HG03457 (cell line): Measurements from ENCODE around the gene CIRBP.
"Not testable (repeated sequence)": the region's sequence is repeated elsewhere in the genome, so short reads cannot be mapped to it uniquely, and the experiment has no call there.

ENCODE experiments used
- ATAC-seq: cut with Tn5 transposase; IDR thresholded peaks from one replicate; pipeline ENCODE4 v1.9.1; 2021; ENCODE audit warnings: moderate number of reproducible peaks; ENCODE audit not compliant: unreplicated experiment

CIRBP gene

DNA sequence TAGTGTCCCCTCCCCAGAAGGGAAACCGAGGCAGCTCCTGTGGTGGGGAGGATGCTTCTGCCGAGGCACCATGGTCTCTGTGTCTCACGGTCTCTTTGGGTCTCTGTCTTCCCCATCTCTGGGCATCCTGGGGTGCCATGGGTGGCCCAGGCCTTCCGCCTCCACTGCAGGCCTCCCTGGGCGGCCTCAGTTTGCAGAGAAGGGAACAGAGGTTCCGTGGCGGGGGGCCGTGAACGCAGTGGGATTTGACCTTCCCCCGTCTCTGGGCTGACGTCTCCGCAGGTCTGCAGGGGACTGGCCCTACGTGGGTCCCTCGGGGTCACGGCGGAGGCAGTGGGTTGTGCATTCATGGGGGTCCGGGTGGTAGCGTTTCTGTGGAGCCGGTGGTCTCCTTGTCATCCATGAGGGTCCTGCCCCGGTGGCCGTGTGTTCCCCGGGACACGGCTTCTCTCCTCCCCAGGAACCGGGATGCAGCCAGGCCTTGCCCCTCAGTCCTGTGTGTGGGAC is 21.1 kb downstream of the CIRBP start:
- no peak for ATAC-seq

DNA sequence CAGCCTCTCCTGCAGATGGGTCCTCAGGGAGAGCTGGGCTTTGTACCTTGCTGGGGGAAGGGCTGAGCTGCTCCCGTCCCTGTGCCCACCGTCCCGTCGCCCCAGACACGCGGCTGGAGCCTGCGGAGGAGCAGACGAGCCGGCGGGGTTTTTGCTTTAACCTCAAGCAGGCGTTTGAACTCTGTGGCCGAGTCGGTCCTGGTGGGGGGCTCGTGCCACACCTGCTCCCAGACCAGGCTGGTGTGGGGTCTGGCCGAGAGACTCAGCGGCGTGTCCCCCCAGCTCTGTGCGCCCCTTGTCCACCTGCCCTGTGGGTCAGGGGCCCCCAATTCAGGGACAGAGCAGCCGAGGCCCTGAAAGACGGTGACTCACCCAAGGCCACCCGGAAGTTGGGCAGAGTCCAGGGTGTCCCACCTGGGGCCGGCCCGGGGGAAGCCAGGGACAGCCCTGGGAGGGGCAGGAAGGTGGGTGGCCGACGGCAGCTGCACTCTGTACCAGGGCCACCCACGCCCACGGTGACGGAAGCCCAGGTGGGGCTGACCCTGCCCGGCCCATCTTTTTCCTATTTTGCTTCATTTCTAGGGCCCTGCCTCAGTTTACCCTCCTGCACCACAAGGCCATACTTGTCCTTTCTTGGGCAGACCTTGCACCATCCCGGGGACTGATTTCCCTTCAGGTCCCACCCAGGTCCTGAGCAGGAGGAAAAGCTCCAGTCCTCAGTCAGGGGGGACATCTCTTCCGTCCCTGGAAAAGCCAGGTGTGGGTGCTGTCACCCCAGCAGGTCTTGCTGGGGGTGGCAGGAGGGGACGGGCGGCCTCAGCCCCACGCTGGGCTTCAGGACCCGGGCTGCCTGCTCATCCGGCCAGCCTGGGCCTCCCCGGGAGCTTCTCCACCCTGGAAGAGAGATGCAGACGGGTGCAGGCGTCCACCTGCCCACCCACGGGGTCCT is 21.8 kb downstream of the CIRBP start:
- no peak for ATAC-seq

DNA sequence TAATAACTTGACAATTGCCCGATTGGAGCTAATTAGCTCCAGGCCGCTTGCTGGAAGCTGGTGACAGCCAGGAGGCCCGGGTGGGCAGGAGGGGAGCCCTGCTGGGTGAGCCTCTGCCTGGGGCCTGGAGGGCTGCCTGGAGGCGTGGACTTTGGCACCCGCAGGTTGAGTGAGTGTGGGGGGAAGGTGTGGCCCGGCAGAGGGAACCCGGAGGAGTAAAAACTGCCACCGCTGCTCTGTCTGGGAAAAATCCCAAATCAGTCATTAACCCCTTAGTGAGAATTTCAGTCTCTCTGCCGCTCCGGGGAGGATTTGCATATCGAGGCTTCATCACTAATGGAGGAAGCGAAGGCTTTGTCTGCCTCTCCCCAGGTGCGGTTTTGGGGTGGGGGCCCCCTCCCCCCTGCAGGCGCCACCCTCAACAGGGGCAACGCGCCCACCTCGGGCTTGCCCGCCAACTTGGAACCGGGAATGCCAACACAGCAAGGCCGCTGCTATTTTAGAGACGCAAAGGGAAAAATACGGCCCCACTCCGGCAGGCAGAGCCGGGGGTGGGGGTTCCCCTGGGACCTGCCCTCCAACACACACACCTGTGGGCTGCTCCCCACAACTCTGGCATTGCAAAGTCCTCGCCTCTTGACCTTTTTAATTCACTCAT is 22.8 kb downstream of the CIRBP start:
- ATAC-seq = no peak

- ATAC-seq = no peak
These were observed 23.5 kb downstream of the CIRBP start for GRCh38 chr19:1292419-1293151.

GRCh38 chr19:1293782-1294604 is 24.9 kb downstream of the CIRBP start:
- ATAC-seq = no peak

- no peak for ATAC-seq
These were observed 25.6 kb downstream of the CIRBP start for GRCh38 chr19:1294688-1295087.

GRCh38 chr19:1295169-1296012 is 26.3 kb downstream of the CIRBP start:
- ATAC-seq = no peak

DNA sequence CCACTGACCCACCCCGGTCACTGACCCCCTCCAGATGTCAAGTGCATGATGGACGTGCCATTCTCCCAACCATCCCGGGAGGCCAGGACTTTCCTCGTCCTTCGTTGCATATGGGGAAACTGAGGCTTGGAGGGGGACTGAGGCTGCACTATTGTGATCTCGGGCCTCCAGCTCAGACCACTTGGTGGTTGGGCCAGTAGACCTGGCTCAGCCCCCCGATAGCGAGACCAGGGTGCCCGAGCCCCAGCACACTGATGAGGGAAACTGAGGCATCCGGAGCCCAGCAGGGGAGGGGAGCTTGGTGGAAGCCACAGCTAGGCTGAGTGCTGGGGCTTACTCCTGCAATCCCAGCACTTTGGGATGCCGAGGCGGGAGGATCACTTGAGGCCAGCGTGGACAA is 26.9 kb downstream of the CIRBP start:
- no peak for ATAC-seq

- no peak for ATAC-seq
These were observed 27.6 kb downstream of the CIRBP start for GRCh38 chr19:1296575-1297271.

DNA sequence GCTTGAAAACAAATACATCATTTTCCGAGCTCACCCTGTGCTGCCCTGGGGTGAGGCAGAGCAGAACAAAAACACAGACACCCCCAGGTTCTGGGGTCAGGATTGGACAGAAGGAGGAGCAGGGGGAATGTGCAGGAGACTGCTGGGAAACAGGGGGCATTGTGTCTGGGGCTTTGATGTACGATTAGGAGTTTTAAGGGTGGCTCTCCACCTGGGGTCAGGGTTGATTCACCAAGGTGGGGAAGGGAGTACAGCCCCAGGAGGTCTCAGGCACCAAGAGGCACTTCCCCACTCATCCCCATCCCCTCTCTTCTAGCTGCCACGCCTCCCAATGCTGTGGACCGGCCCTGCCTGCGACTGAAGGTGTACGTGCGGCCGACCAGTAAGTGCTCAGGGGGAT is 29.1 kb downstream of the CIRBP start:
- no peak for ATAC-seq

- ATAC-seq = no peak
These were observed 30.7 kb downstream of the CIRBP start for GRCh38 chr19:1299801-1300200.

DNA sequence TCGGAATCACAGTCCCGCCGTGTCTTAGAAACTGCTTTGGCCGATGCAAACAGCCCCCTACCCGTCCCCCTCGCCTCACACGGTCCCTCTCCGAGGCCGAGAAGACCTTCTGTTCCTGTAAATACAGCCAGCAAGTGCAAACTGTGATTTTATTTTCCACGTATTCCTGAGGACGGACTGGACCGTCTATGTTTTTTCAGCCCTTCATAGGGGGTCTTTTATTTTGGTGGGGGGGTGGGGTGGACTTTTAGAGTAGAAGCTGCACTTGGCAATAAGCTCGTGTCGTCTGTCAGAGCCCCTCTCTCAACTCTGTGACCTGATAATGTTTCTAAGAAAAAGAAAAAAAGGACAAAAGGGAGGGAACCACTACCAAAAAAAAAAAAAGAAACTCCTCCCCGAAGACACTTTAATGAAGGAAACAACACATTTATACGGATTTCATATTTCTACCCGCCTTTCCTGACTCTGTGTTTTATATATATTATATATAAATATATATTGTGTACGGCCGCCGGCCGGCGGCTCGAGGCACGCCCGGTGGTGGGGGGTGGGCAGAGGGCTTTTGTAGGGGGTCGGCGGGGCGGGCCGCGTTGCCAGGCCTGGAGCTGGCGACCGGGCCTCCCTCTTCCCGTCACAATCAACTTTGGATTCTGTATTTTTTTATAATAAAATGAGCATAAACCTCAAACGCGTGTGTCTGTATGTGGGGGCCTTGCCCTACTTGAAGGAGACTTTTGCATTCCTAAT is 31.8 kb downstream of the CIRBP start:
- ATAC-seq = no peak

- ATAC-seq = no peak
These were observed 33.6 kb downstream of the CIRBP start for GRCh38 chr19:1302533-1303239.

DNA sequence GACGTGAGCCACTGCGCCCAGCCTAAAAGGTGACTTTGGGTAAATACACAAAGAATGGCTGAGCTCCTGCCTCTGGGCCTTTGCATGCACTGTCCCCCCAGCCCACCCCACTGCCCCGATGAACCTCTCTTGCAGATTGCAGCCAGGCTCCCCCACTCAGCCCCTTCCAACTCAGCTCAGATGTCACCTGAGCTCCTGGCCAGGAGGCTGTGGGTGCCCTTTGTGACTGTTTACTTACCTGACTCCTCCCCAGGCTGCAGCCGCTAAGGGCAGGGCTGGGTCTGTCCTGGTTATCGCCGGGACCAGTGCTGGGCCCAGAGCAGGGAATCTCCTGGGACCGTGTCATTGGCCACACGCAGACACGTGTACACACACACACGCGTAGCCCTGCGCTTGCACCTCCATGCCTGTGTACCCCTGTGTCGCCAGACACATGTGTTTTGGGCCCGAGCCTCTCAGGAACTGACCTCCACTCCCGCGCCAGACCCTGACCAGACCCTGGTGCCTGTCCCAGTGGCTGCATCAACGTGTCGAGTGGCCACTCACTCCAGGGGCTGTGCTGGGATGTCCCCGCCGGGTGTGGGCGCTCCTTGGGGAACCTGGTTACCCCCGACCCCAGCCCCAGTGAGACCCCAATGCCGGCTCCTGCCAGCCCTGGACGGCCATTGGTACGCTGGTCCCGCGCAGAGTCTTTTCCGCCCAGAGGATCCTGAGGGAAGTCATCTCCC is 35.2 kb downstream of the CIRBP start:
- no peak for ATAC-seq

DNA sequence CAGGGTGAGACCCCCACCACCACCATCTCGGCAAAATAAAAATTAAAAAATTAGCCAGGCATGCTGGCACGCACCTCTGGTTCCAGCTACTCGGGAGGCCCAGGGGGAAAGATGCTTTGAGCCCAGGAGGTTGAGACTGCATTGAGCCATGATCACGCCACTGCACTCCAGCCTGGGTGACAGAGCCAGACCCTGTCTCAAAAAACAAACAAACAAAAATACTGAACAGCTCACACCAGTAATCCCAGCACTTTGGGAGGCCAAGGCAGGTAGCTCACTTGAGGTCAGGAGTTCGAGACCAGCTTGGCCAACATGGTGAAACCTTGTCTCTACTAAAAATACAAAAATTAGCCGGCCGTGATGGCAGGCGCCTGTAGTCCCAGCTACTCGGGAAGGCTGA is 36.2 kb downstream of the CIRBP start:
- ATAC-seq = not testable (repeated sequence)

- ATAC-seq = no peak
These were observed 38.2 kb downstream of the CIRBP start for GRCh38 chr19:1307320-1307719.

DNA sequence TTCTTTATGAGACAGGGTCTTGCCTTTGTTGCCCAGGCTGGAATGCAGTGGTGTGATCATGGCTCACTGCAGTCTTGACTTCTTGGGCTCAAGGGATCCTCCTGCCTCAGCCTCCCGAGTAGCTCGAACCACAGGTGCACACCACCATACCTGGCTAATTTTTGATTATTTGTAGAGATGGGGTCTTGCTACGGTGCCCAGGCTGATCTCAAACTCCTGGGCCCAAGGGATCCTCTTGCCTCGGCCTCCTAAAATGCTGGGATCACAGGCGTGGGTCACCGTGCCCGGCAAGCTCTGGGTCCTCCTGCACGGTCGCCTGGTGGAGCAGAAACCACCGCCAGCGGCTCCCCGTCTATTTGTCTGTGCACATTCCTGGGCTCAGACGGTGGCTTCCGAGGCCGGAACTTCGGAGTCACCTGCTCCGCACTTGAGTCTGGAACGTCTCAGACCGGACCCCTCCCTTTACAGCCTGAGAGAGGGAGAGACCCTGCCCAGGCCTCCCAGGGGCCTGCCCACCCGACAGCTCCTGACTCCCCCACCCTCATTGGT is 38.7 kb downstream of the CIRBP start:
- no peak for ATAC-seq
